Ecto neural progenitor cell (in vitro differentiated cells): ENCODE measurements around the gene KRTAP4-12.
"Not testable (repeated sequence)": the region's sequence is repeated elsewhere in the genome, so short reads cannot be mapped to it uniquely, and the experiment has no call there.

Experiments
- DNase-seq: peaks from one replicate; pipeline ENCODE4 v3.0.0-alpha.2; 2018; ENCODE audit warnings: low spot score

KRTAP4-12 gene

DNA sequence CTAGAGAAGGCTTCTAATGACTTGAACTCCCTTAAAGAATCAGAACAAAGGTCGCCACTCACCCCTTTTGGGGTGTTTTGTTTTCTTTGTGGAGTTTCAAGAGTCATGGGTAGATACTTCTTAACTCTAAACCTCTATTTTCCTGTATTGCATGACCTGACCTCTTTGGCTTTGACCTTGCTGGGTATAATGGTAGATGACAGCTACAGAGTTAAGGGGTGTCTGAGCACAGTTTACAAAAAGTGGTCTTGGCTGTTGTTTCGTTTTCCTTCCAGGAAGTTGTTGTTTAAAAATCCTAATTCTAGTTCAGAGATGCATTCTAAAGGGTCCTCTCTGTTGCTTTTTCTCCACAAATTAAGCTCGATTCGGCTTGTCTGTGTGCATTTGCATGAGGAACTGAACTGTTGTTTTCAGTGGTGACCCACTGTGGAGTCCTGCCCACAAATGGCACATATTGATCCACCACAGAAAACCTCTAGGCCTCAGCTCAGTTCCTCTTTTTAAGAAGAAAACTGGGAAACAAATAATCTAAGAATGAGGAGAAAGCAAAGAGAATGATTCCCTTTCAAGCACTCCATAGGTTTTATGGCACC is 35.1 kb downstream of the KRTAP4-12 start:
- DNase-seq, result not testable (repeated sequence)

GRCh38 chr17:41084100-41084856 is 39.7 kb downstream of the KRTAP4-12 start, which contains the start of gene KRTAP4-7:
Gene KRTAP4-7 (plus strand): TSS chr17:41084150. CDS start chr17:41084207, 57 bp downstream.
- not testable (repeated sequence) for DNase-seq

GRCh38 chr17:41083427-41083826 is 40.6 kb downstream of the KRTAP4-12 start:
- not testable (repeated sequence) for DNase-seq

- no peak for DNase-seq
These were observed 41.4 kb downstream of the KRTAP4-12 start for GRCh38 chr17:41082626-41083025.

GRCh38 chr17:41076788-41077187 is 47.2 kb downstream of the KRTAP4-12 start:
- no peak for DNase-seq

- no peak for DNase-seq
These were observed 50.3 kb downstream of the KRTAP4-12 start for GRCh38 chr17:41073676-41074075.
